SH-SY5Y (cell line): ENCODE measurements around the gene TIE1.

ENCODE experiments used
- GATA2 ChIP-seq: IDR thresholded peaks from 2 replicates; pipeline ENCODE4 v1.6.1; 2011; ENCODE audit warnings: mild to moderate bottlenecking, low read depth, low read length
- GATA3 ChIP-seq: IDR thresholded peaks from 2 replicates; pipeline ENCODE4 v1.6.1; 2011; ENCODE audit warnings: low read depth, mild to moderate bottlenecking, low read length, moderate library complexity

DNA sequence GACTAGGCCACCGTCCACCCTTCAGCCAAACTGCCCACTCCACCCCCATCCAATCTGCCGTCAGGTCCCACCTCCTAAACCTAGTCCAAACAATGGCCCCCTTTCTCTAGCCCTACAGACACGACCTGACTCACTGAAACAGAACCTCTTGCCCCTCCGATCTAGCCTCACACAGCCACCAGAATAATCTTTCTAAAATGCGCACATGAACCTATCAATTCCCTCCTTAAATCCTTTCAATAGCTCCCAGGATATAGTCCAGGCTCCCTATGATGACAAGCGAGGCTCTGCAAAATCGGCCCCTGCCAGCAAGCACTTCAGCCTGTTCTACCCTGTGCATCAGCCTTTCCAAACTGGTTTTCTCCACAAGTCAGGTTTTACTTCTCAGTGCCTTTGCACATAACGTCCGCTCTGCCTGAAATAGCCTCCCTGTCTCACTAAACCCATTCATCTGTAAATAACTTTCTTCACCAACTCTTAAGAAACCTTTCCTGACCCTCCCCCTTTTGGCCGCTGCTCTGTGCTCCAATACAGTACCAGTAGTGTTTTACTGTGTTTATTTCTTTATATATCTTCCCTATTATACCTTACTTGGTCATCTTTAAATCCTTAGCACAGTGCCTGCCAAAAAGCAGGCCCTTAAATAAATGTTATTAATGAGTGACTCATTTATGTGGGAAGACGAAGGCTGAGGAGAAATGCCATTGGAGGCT is 49.0 kb downstream of the TIE1 start:
- TF ChIP-seq GATA3 (no peak), GATA2 (no peak)
